HUES6 (cell line): ENCODE results near the gene NRTN.
A peak's percentile ranks its signal among the peaks of the same experiment; 100 is the strongest.

Experiments used
- H3K27ac ChIP-seq: 2 replicates; pipeline ENCODE4 v1.7.0; 2013; ENCODE audit warnings: low read depth, mild to moderate bottlenecking, low read length, inconsistent platforms
- H3K27me3 ChIP-seq: 2 replicates; pipeline ENCODE4 v1.6.1; 2013; ENCODE audit warnings: low read length; ENCODE audit not compliant: control insufficient read depth, insufficient read depth
- H3K36me3 ChIP-seq: 2 replicates; pipeline ENCODE4 v1.6.1; 2013; ENCODE audit warnings: low read length; ENCODE audit not compliant: control insufficient read depth, insufficient read depth
- H3K4me1 ChIP-seq: 2 replicates; pipeline ENCODE4 v1.6.1; 2013; ENCODE audit warnings: low read length; ENCODE audit not compliant: control insufficient read depth, insufficient read depth
- H3K4me3 ChIP-seq: 2 replicates; pipeline ENCODE4 v1.5.1; 2013; ENCODE audit warnings: low read depth, low read length
- H3K9ac ChIP-seq: one replicate; pipeline ENCODE4 v1.6.1; 2013; ENCODE audit warnings: mild to moderate bottlenecking, low read length
- H3K9me3 ChIP-seq: 2 replicates; pipeline ENCODE4 v1.6.1; 2013; ENCODE audit warnings: low read depth, low read length; ENCODE audit not compliant: control insufficient read depth, insufficient read depth

The NRTN gene

DNA sequence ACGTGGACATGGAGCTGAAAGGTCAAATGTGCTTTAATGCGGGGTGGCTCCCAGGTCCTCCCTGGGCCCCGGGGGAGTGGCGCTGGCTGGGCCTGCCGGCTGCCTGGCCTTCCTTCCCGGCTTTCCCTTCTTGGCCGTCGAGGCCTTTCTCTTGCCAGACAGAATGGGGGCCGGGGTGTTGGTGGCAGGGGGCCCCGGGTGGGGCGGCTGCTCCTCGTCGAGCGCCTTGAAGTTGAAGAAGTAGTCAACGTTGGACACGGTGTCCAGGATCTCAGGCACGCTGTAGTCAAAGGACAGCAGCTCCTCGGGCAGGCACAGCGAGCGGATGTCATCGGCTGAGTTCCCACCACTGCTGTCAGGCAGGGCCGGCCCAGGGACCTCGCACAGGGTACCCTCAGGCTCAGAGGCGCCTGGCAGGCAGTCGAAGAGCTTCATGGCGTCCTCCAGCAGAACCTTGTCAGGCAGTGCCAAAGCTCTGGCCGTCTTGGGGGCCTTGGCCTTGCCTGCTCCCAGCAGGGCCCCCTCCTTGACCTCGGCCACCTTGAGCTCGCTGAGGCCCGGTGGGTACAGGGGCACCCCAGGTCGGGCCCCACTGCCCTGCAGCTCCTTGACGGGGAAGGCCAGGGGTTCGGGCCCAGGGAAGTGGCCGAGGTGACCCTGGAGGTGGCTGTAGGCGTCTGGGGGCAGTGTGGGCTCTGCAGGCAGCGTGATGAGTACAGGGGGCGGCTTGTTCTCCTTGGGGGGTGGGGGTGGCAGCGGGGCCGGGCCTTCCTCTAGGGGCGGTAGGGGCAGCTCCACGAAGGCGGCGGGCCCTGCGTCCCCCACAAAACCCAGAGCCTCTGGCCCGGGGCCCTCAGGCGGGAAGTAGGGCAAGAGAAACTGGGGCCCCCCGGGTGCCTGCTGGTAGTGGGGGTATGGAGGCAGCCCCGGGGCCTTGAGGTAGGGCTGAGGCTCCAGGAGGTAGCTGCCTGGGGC lies 21.6 kb upstream of the NRTN start:
- no peaks in the 10 kb centered on the region for H3K27me3 ChIP-seq
- H3K9me3 ChIP-seq, result no peaks in the 10 kb centered on the region
- no peak overlapping the region for H3K9ac ChIP-seq
- peaks cover 49% of the 10 kb centered on the region for H3K36me3 ChIP-seq
- no peaks in the 10 kb centered on the region for H3K4me1 ChIP-seq
- no peak overlapping the region for H3K27ac ChIP-seq
- no peak overlapping the region for H3K4me3 ChIP-seq

DNA sequence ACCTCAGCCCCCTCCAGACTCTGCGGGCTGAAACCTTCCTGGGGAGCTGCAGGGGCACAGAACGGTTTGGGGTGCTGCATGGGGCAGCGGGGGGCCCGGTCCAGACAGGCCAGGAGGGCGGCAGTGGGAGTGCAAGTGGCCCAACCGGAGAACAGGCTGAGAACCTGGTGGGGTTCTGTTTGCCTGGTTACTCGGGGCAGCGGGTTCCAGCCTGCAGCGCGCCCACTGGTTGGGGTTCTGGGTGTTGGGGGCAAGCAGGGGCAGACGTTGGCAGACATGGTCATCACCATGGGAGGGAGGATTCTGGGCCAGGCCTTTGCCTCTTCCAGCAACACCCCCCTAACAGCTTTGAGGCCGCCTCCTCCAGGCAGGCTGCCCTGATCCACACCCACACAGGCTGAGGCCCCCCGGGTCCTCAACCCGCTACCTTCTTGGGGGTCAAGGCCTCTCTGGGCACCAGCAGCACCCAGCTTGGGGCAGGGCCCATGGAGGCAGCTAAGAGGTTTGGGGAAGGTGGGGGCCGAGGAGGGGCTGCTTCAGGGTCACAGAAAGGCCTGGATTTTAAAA lies 20.2 kb upstream of the NRTN start, which contains the start of gene PRR22:
Gene PRR22 (minus strand): TSS at position 166 of the 567 bp plus-strand sequence. CDS start 86 bp downstream, at position 80.
- Histone ChIP-seq H3K4me1 (no peaks in the 10 kb centered on the region), H3K9me3 (no peaks in the 10 kb centered on the region), H3K36me3 (peaks cover 62% of the 10 kb centered on the region), H3K27ac (no peak within 1 kb of the TSS), H3K9ac (no peak within 1 kb of the TSS), H3K4me3 (no peak within 1 kb of the TSS), H3K27me3 (no peaks in the 10 kb centered on the region)

DNA sequence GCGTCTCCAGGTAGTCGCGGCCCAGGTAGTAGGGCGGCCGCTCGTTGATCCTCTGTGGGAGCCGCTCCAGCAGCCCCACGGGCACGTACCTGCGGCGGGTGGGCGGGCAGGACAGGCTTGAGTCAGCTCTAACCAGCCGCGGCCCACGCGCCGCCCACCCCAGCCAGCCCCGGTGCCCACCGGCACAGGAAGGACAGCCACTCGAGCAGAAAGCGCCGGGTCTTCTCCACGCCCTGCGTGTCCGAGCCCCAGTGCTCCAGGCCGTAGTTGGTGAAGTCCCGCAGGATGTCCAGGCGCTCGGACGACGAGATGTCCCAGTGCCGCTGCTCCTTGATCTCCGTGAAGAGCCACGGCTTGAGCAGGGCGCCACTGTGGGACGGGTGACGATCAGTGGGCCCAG lies 19.4 kb upstream of the NRTN start:
- no peak overlapping the region for H3K27ac ChIP-seq
- peaks cover 67% of the 10 kb centered on the region for H3K36me3 ChIP-seq
- H3K4me3 ChIP-seq, result no peak overlapping the region
- no peaks in the 10 kb centered on the region for H3K4me1 ChIP-seq
- no peak overlapping the region for H3K9ac ChIP-seq
- no peaks in the 10 kb centered on the region for H3K9me3 ChIP-seq
- H3K27me3 ChIP-seq, result no peaks in the 10 kb centered on the region

DNA sequence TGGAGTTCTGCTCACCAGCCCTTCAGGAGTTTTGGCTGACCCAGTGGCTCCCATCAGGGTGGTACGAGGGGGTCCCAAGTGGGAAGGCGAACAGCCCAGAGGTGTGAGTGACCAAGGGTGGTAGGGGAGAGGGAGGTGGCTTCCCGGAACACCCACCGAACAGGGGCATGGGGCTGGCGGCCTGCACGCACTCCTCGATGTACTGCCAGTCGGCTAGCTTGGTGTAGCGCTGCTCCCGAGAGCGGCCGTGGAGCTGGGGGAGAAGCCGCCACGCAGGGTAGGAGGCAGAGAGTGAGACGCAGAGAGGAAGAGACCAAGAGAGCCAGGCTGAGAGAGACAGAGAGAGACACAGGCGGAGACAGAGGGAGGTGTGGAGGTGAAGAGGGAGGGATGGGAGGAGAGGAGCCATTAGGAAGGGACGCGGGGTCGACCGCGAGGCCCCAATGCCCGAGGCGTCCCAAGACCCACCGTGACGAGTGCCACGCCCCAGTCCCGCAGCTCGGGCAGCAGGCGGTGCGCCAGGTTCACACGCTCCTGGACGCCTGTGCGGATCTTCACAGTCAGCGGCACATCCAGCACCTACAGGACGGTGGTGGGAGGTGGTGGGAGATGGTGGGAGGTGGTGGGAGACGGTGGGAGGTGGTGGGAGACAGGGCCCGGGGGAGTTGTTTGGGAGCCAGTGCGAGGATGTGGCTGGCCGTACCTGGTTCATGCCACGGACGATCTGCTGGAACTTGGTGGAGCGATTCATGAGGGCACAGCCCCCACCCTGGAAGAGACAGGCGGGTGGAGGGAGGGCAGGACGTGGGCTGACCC lies 18.1 kb upstream of the NRTN start:
- no peaks in the 10 kb centered on the region for H3K27me3 ChIP-seq
- H3K9me3 ChIP-seq, result no peaks in the 10 kb centered on the region
- peaks cover 67% of the 10 kb centered on the region for H3K36me3 ChIP-seq
- H3K9ac ChIP-seq, result no peak overlapping the region
- no peak overlapping the region for H3K4me3 ChIP-seq
- no peaks in the 10 kb centered on the region for H3K4me1 ChIP-seq
- no peak overlapping the region for H3K27ac ChIP-seq

DNA sequence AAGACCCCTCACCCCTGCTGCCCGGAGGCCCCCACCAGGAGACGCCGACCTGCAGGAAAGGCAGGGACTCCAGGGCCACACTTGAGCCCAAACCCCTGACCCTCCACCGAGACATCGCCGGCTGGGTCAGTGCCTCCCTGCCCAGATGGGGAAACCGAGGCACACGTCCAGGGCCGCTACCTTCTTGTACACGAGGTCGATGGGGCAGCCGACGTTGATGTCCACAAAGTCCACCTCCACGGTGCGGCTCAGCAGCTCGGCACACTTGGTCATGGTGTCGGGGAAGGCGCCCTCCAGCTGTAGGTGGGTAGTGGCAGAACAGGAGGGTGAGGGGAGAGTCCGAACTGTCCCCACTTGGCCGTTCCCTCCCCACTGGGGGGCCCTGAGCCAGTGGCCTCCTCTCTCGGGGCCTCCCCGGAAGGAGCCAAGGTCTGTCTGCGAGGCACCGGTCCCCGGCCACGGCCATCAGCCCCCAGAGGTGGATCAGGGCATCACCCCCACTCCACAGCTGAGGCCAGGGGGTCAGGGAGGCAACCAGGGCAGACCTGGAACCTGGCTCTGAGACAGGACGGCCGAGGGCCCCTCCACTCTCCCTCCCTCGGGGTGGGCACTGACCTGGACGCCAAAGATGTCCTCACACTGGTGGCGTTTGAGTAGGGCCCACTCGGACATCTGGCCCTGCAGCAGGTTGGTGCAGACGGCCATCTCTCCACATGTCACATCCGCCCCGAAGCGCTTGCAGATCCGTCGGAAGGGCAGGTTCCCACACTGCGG lies 17.3 kb upstream of the NRTN start:
- Histone ChIP-seq H3K9ac (no peak overlapping the region), H3K27me3 (no peaks in the 10 kb centered on the region), H3K9me3 (no peaks in the 10 kb centered on the region), H3K27ac (no peak overlapping the region), H3K36me3 (peaks cover 64% of the 10 kb centered on the region), H3K4me3 (no peak overlapping the region), H3K4me1 (no peaks in the 10 kb centered on the region)

DNA sequence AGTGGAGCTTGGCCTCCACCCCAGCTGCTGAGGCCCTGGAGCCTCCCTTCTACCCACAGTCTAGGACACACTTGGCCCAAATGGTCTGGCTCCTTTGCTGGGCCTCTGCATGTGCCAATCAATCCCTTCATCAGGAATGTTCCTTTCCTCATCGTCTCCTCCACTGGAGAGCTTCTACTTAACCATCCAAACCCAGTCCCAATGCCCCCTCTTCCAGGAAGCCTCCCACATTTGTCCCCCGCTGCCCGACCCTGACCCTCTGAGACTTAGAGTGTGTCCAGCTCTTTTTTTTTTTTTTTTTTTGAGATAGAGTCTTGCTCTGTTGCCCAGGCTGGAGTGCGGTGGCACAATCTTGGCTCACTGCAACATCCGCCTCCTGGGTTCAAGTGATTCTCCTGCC lies 16.4 kb upstream of the NRTN start:
- no peaks in the 10 kb centered on the region for H3K27me3 ChIP-seq
- H3K9ac ChIP-seq, result no peak overlapping the region
- H3K4me1 ChIP-seq, result no peaks in the 10 kb centered on the region
- peaks cover 60% of the 10 kb centered on the region for H3K36me3 ChIP-seq
- no peak overlapping the region for H3K4me3 ChIP-seq
- no peaks in the 10 kb centered on the region for H3K9me3 ChIP-seq
- no peak overlapping the region for H3K27ac ChIP-seq

DNA sequence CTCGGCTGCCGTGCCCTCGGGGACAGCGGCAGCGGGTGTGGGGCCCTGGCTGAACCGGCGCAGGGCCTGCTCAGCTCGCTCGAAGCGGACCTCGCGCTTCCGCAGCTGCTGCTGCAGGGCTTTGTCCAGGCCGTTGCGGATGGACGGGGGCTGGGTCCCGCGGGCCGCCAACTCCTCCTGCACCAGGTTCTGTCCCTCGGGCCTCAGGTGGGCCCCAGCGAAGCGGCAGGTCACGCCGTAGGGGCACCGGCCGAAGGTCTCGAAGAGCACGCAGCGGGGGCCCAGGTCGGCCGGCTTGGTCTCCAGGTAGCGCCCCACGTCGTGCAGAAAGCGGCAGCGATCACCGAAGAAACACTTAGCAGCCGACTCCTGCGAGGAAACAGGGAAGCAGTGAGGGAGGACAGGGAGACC lies 15.5 kb upstream of the NRTN start:
- H3K36me3 ChIP-seq, result peaks cover 56% of the 10 kb centered on the region
- H3K4me3 ChIP-seq, result no peak overlapping the region
- H3K9me3 ChIP-seq, result no peaks in the 10 kb centered on the region
- H3K9ac ChIP-seq, result no peak overlapping the region
- no peak overlapping the region for H3K27ac ChIP-seq
- H3K27me3 ChIP-seq, result no peaks in the 10 kb centered on the region
- no peaks in the 10 kb centered on the region for H3K4me1 ChIP-seq

DNA sequence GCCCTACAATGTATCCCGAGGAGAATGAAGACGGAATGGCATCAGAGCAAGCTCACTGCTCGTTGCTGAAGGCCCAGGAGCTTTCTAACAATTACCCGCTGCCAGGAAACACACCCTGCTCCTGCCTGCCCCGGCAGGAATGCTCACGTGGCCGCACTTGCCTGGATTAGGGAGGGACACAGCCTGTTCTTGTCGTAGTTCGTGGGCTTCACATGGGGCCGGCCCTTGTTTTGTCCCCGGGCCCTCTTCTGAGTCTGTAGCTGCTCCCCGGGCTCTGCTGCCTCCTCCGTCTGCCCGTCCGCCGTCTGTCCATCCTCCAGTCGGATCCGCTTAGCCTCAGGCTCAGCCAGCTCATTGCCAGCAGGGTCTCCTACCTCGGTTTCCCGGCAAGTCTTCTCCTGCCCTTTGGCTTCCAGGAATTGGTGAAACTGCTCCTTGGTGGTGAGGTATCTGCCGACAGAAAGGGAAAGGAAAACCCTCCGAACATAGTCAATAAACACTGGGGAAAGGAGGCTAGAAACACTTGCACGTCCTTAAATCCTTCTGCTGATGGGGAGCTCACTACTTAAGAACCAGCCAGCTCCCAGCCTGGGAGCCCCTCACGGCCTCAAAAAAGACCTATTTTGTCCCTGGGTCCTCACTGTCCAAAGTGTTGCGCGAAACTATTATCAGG lies 14.8 kb upstream of the NRTN start:
- Histone ChIP-seq H3K27ac (no peak overlapping the region), H3K4me3 (peak overlapping the region; percentile 78), H3K27me3 (no peaks in the 10 kb centered on the region), H3K4me1 (no peaks in the 10 kb centered on the region), H3K9ac (no peak overlapping the region), H3K9me3 (no peaks in the 10 kb centered on the region), H3K36me3 (peaks cover 50% of the 10 kb centered on the region)

DNA sequence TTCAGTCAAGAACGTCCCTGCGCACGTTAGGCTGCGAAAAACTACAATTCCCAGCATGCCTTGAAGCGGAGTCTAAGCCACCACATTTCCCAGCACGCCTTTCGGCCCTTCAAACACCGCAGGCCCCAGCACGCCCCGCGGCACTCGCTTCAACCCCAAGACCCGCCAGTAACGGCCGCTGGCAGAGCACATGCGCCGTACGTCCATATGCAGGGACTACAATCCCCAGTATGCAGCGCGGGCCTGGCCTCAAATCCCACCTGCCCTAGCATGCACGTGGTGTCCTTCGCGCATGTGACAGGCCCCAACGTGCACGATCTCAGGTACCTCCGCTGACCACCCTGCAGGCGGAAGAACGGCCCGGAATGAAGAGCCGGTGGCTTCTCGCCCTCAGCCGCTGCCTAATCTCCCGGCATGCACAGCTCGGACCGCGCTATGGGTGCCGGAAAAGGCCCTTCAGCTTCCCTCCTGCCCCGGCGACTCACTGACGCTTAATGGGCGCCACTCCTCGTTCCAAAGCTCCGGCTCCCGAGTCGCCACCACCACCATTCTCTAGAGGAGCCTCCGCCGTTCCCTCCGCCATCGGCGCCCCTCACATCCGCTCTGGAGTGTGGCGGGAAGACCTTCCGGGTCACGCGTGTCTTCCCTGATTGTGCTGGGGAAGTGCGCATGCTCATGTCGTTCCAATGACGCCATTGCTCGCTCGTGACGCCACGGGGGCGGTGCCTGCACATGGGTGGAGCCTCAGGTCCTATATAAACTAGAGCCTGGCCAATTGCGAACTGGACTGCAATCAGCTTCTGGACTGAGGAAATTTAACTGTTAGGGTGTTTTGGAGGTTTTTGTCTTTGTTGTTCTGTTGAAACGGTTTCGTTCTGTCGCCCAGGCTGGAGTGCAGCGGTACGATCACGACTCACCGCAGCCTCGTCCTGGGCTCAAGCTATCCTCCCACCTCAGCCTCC lies 14.0 kb upstream of the NRTN start, which contains the start of gene DUS3L:
Gene DUS3L (minus strand): TSS at position 605 of the 962 bp plus-strand sequence. CDS start 22 bp downstream, at position 583.
- H3K27ac ChIP-seq, result peak within 1 kb of the TSS; percentile 89
- H3K4me3 ChIP-seq, result peak within 1 kb of the TSS; percentile 78
- no peaks in the 10 kb centered on the region for H3K9me3 ChIP-seq
- no peaks in the 10 kb centered on the region for H3K4me1 ChIP-seq
- no peaks in the 10 kb centered on the region for H3K27me3 ChIP-seq
- peaks cover 42% of the 10 kb centered on the region for H3K36me3 ChIP-seq
- H3K9ac ChIP-seq, result peak within 1 kb of the TSS; percentile 95
